Pulmonary artery endothelial cell (primary cell): ENCODE data around the gene GPR157. TPM values are rescaled to one million over a fixed set of nuclear protein-coding genes. Genes with fewer than 3 reads are reported as not detected.

ENCODE experiments used
- DNase-seq: peaks from one replicate; pipeline ENCODE4 v3.0.0-alpha.2; 2011; ENCODE audit warnings: low read depth, low spot score
- total RNA-seq: library from RNA; depleted of rRNA; stranded (reverse); fragments of >200 nt; gene quantifications from 2 replicates; pipeline ENCODE4 v1.2.3, GENCODE V29; 2014

GPR157 gene
- total RNA-seq, 1 donor from 2014 or later, result 3.0 TPM

DNA sequence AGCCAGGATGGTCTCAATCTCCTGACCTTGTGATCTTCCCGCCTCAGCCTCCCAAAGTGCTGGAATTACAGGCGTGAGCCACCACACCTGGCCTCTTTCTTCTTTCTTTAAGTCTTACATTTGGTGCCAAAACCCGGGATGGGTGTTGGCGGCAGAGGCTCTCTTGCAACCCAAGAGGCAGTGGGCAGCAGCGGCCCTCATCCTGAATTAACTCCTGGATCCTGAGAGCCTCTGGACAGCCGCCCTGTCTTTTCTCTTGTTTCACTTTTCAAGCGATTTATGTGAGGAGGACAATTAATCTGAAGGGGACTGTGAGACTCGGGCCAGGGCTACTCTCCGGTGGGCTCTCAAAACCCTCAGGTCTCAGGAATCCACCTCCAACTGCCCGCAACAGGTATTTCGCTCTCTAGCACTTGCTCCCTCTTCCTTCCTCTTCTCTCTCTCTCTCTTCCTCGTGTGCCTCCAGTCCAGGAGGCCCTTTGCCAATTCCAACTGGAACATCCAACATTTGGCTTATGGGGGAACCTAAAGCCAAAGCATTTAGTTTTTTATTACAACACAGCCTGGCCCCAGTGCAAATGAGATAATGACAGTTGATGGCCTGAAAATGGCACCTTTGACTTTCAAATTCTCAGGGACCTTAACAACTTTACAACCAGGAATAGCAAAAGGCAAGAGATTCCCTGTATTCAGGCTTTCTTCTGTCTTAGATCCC lies 41.3 kb downstream of the GPR157 start:
- DNase-seq, result no peak

DNA sequence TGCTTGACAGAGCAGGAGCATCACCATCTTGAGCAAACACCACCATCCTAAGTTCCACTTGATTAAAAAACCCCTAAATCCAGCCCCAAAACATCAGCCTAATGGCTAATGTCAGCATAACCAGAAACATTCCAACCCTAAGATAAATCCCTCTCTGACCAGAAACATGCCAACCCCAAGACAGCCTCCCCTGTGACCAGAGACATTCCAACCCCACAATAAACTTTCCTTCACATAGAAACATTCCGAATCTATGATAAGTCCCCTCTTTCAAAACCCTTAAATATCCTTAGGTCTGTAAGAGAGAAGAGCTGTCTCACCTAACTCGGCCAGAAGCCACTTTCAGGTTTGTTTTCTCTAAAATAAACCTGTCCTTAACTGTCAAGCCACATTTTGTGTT lies 42.1 kb downstream of the GPR157 start:
- DNase-seq, result no peak

DNA sequence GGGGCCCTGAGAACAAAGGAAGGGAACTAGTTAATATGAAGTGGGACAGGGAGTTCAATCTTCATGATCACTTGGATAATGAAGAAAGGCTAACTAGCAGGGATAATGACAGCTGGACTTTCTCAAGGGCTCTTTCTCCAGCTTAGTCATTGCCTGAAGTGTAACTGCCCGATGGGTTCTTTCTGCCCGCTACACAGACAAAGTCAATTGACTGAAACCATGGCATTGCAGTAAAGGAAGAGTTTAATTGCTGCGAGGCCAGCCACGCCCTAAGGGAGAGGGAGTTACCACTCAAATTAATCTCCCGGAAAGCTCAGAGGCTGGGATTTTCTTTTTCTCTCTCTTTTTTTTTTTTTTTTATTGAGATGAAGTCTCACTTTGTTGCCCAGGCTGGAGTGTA lies 42.9 kb downstream of the GPR157 start:
- DNase-seq, result no peak

- DNase-seq, result no peak
These were observed 43.5 kb downstream of the GPR157 start for GRCh38 chr1:9085306-9085940.

DNA sequence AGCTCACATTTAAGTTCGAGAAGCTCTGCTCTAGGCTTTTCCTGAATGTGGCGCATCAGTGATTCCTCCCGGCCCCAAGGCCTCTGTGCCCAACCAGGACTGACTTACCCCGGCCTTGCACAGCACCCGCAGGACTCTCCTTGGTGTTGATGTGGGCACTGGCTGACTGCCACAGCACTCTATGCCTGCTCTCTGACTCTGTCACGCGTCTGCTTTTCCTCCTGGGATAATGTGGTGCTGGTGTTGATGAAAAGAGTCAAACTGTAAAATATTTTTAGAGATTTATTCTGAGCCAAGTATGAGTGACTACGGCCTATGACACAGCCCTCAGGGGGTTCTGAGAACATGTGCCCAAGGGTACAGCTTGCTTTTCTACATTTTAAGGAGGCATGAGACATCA lies 44.0 kb downstream of the GPR157 start:
- DNase-seq, result no peak

GRCh38 chr1:9081473-9081872 lies 47.4 kb downstream of the GPR157 start:
- no peak for DNase-seq

GRCh38 chr1:9080705-9081291 lies 48.1 kb downstream of the GPR157 start:
- no peak for DNase-seq

- DNase-seq, result no peak
These were observed 48.8 kb downstream of the GPR157 start for GRCh38 chr1:9079988-9080704.

GRCh38 chr1:9078752-9079500 lies 50.0 kb downstream of the GPR157 start:
- no peak for DNase-seq

GRCh38 chr1:9078015-9078751 lies 50.7 kb downstream of the GPR157 start:
- no peak for DNase-seq

DNA sequence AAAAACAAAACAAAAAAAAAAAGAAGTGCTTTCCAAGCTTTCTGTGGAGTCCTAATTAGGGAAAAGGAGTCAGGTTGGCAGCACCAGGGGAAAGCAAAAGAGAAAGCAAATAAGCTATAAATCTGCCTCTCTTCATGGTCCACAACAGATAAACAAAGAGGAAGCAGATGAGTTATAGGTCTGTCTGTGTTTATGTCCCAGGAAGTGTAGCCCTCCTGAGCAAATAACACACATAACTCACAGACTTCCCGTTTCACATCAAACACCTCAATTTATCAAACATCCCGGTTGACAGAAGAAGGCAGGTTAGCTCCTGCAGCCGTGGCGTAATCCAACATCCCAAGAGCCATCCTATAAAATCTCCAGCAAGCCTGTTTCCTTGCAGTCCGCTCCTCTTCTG lies 53.9 kb downstream of the GPR157 start:
- DNase-seq, result no peak

DNA sequence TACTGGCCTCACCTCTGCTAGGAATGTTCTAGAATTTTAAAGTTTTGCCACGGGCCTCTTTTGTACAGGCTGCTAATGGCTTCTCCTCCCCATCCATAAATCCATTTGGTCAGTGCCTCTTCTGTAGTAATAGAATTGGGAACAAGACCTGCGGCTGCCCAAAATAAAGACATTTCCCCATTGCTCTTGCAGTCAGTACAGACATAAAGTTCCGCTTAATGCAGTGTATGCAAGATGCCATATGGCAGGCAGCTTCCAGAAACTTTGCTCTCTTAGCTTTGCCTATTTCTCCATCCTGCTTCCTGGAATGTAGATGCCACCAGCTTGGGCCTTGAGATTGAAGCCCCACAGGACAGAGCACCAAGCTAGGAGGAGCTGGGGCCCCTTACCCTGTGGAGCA lies 55.8 kb downstream of the GPR157 start:
- DNase-seq, result no peak

- DNase-seq, result no peak
These were observed 57.2 kb downstream of the GPR157 start for GRCh38 chr1:9071554-9072235.

DNA sequence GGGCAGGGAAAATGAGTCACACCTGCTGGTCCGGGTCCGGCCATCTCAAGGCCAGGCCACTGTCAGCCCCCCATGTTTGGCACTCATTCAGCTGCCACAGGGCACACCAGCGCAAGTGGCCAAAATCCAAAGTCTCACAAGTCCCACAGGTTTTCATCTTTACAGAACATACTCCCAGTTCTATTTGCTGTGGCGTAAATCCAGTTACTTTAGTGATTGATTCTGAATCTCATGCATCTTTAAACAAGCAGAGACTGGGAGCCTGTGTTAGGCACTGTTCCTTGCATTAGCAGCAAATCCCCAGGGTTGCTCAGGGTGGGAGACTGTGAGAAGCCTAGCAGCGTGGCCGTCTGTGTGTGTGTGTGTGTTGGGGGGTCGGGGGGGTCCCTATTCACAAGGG lies 58.4 kb downstream of the GPR157 start:
- no peak for DNase-seq

- DNase-seq, result no peak
These were observed 59.4 kb downstream of the GPR157 start, which contains the start of gene SLC2A5 for GRCh38 chr1:9069326-9070100. Gene SLC2A5 (minus strand): TSS chr1:9069635. CDS start chr1:9069536, 99 bp downstream.

- no peak for DNase-seq
These were observed 59.9 kb downstream of the GPR157 start for GRCh38 chr1:9068981-9069325.

DNA sequence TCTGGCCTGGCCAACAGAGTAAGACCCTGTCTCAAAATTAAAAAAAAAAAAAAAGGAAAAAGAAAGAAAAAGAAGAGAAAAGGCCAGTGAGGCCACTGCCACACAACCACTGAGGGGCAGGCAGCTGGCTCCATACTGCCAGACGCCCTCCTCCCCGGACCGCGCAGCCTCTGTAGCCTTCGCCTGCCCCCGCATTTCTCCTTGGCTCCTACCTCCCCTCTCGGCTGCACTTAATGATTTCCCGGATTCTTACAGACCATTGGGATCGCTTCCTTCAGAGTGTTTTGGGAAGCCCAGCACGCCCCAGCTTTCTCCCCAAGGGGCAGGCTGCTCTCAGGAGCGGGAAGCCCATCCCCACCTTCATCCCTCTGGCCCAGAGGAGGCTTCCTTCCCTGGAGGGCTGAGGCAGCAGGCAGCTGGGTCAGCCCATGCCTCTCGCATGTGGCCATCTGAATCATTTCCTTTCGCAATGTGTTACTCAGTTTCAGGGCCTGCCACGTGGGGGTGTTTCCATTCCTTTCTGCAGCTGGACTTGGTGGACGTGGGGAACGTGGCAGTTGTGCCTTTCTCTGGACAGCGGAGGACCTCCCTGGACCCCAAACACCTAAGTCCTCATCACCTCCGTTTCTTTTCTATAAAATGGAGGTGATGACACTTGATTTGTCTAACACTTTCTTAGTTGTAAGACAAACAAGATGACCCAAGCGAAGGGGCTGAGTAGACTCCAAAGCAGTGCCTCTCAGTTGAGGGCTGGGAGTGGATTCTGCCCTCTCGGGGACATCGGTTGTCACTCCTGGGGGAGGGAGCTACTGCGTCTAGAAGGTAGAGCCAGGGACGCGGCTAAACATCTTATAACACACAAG lies 61.7 kb downstream of the GPR157 start:
- DNase-seq, result no peak

DNA sequence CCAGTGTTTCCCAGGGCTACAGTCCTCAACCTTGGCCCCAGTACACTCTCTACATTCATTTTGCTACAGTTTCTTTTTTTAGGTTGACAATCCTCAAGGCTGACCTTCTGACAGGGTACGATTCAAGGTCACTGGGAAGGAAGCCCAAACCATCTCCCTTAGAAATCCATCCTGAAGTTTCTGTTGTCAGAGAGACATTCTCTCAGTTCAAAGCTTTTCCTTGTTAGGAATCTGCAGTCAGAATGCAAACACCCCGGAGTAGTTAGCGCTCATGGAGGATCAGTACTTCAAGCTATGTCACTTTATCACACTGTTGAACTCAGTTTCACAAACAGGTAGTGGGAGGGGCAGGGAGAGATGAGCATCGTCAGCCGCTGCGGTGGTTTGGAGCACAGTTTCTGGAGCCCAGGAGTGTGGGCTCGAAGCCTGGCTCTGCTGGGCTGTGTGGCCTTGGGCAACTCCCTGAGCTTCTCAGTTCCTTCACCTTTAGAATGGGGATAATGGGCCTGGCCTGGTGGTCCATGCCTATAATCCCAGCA lies 63.6 kb downstream of the GPR157 start:
- DNase-seq, result no peak
